H1 (cell line): ENCODE data around the gene ZRANB1.

Source experiments
- EP300 ChIP-seq, 2 experiments: IDR thresholded peaks; 1 replicate in 1 of 2; 2 replicates in 1 of 2; pipeline ENCODE4 v1.6.1; 2011 to 2012; ENCODE audit warnings: low read depth in 2 of 2, low read length in 2 of 2, mild to moderate bottlenecking in 2 of 2, borderline replicate concordance in 1 of 2, inconsistent platforms in 1 of 2, moderate library complexity in 1 of 2
- HDAC2 ChIP-seq, 2 experiments: fragments of 300-600 bp in 1 of 2; sonication (generic) in 1 of 2; IDR thresholded peaks; 2 replicates each; pipeline ENCODE4 v1.6.1; 2011 to 2012; ENCODE audit warnings: low read depth in 2 of 2, low read length in 2 of 2, mild to moderate bottlenecking in 2 of 2, moderate library complexity in 2 of 2, borderline replicate concordance in 1 of 2, inconsistent platforms in 1 of 2
- JUND ChIP-seq: IDR thresholded peaks from 2 replicates; pipeline ENCODE4 v1.6.1; 2011; ENCODE audit warnings: mild to moderate bottlenecking, improper control_type of control experiment, low read length
- KDM1A ChIP-seq: fragments of 200-600, 300-600 bp; sonication (generic); IDR thresholded peaks from 2 replicates; pipeline ENCODE4 v1.7.1; 2016; ENCODE audit warnings: mild to moderate bottlenecking, low read length, borderline replicate concordance
- POLR2A ChIP-seq, 2 experiments: IDR thresholded peaks; 1 replicate in 1 of 2; 2 replicates in 1 of 2; pipeline ENCODE4 v1.6.1; 2011; ENCODE audit warnings: low read depth in 2 of 2, low read length in 2 of 2, mild to moderate bottlenecking in 2 of 2; ENCODE audit errors: control extremely low read depth in 1 of 2
- POLR2AphosphoS5 ChIP-seq: IDR thresholded peaks from 2 replicates; pipeline ENCODE4 v1.6.1; 2011; ENCODE audit warnings: low read depth, low read length
- RBBP5 ChIP-seq: IDR thresholded peaks from 2 replicates; pipeline ENCODE4 v1.7.1; 2012; ENCODE audit warnings: low read depth, mild to moderate bottlenecking, inconsistent platforms, low read length, moderate library complexity, borderline replicate concordance
- SRF ChIP-seq: IDR thresholded peaks from 2 replicates; pipeline ENCODE4 v1.6.1; 2011; ENCODE audit warnings: mild to moderate bottlenecking, low read depth, low read length, moderate library complexity
- TAF1 ChIP-seq: IDR thresholded peaks from 2 replicates; pipeline ENCODE4 v1.6.1; 2011; ENCODE audit warnings: mild to moderate bottlenecking, low read depth, low read length
- TBP ChIP-seq: IDR thresholded peaks from 2 replicates; pipeline ENCODE4 v1.6.1; 2011; ENCODE audit warnings: low read depth, low read length, improper control_type of control experiment
- TCF12 ChIP-seq: IDR thresholded peaks from 2 replicates; pipeline ENCODE4 v1.6.1; 2011; ENCODE audit warnings: low read depth, mild to moderate bottlenecking, low read length
- TF ChIP-seq, protein P1 (sequence below), 3 experiments: IDR thresholded peaks; 1 replicate in 2 of 3; 2 replicates in 1 of 3; pipeline versions ENCODE4 v1.5.1 to v1.6.1; 2011; ENCODE audit warnings: low read length in 3 of 3, mild to moderate bottlenecking in 3 of 3, inconsistent platforms in 2 of 3, low read depth in 1 of 3, moderate library complexity in 1 of 3; ENCODE audit not compliant: insufficient read depth in 1 of 3; ENCODE audit errors: control extremely low read depth in 1 of 3
- TF ChIP-seq, protein P2 (sequence below): IDR thresholded peaks from 2 replicates; pipeline ENCODE4 v1.6.1; 2011; ENCODE audit warnings: low read length, improper control_type of control experiment
- TF ChIP-seq, protein P3 (sequence below): IDR thresholded peaks from 2 replicates; pipeline ENCODE4 v1.6.1; 2012; ENCODE audit warnings: low read length, inconsistent platforms

DNA sequence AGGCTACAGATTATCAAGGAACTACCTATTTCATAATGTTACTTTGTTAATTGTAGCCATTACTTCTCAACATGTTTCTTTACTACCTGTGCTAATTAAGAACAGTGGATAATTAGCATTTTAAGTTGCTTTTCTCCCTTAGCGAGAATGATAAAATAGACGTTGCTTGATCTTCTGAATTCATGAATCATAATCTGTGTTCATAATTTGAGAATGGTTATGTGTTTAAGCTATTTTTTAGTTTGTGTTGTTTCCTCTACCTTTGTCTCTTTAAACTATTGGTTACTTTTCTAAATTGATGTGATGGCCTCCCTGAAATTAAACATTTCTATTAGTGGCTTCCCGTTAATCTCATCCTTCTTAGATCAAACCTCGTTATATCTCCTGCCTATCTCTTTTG is at the start of gene ZRANB1:
- TF ChIP-seq, protein P1, sequence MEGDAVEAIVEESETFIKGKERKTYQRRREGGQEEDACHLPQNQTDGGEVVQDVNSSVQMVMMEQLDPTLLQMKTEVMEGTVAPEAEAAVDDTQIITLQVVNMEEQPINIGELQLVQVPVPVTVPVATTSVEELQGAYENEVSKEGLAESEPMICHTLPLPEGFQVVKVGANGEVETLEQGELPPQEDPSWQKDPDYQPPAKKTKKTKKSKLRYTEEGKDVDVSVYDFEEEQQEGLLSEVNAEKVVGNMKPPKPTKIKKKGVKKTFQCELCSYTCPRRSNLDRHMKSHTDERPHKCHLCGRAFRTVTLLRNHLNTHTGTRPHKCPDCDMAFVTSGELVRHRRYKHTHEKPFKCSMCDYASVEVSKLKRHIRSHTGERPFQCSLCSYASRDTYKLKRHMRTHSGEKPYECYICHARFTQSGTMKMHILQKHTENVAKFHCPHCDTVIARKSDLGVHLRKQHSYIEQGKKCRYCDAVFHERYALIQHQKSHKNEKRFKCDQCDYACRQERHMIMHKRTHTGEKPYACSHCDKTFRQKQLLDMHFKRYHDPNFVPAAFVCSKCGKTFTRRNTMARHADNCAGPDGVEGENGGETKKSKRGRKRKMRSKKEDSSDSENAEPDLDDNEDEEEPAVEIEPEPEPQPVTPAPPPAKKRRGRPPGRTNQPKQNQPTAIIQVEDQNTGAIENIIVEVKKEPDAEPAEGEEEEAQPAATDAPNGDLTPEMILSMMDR (IDR thresholded peaks at IDR 0.05; ENCODE audit: control extremely low read depth in 1 of 3, insufficient read depth in 1 of 3, low read depth in 1 of 3, low read length in 3 of 3) = no peak
- TF ChIP-seq TCF12 (no peak), RBBP5 (no peak), POLR2A (IDR thresholded peaks at IDR 0.05; ENCODE audit: control extremely low read depth in 1 of 2, low read depth in 2 of 2, low read length in 2 of 2) (no peak), JUND (no peak), POLR2AphosphoS5 (no peak), TAF1 (no peak), EP300 (IDR thresholded peaks at IDR 0.05; ENCODE audit: borderline replicate concordance in 1 of 2, low read depth in 2 of 2, low read length in 2 of 2) (no peak), SRF (no peak), HDAC2 (IDR thresholded peaks at IDR 0.05; ENCODE audit: borderline replicate concordance in 1 of 2, low read depth in 2 of 2, low read length in 2 of 2) (no peak), KDM1A (no peak), TBP (no peak)
- TF ChIP-seq, protein P2, sequence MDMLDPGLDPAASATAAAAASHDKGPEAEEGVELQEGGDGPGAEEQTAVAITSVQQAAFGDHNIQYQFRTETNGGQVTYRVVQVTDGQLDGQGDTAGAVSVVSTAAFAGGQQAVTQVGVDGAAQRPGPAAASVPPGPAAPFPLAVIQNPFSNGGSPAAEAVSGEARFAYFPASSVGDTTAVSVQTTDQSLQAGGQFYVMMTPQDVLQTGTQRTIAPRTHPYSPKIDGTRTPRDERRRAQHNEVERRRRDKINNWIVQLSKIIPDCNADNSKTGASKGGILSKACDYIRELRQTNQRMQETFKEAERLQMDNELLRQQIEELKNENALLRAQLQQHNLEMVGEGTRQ = no peak
- TF ChIP-seq, protein P3, sequence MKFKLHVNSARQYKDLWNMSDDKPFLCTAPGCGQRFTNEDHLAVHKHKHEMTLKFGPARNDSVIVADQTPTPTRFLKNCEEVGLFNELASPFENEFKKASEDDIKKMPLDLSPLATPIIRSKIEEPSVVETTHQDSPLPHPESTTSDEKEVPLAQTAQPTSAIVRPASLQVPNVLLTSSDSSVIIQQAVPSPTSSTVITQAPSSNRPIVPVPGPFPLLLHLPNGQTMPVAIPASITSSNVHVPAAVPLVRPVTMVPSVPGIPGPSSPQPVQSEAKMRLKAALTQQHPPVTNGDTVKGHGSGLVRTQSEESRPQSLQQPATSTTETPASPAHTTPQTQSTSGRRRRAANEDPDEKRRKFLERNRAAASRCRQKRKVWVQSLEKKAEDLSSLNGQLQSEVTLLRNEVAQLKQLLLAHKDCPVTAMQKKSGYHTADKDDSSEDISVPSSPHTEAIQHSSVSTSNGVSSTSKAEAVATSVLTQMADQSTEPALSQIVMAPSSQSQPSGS = no peak
